ENCODE results near the gene JPT1. TPM values are rescaled to one million over a fixed set of nuclear protein-coding genes. Genes with fewer than 3 reads are reported as not detected.

JPT1 gene
- total and polyA plus RNA-seq, 2 experiments from 2014 or later, result 278 to 903 TPM

- TF ChIP-seq ZNF462 (CRISPR knock-in tag; IDR thresholded peaks at IDR 0.05), result no peak
Measured at GRCh38 chr17:75103601-75104554, 50.4 kb downstream of the JPT1 start (continued).

- Histone ChIP-seq H3K9me2 (ENCODE audit: insufficient read depth) (no peaks in the 10 kb centered on the region), H4K20me1 (replicated peaks; ENCODE audit: insufficient read depth) (no peaks in the 10 kb centered on the region), H3K4me3 (no peak overlapping the region), H3K27ac (ENCODE audit: low read depth) (no peak overlapping the region; the same call in 1 of the 2 replicates), H3K4me1 (ENCODE audit: insufficient read depth) (peaks cover 5% of the 10 kb centered on the region), H3K4me2 (no peak overlapping the region), H3K36me3 (ENCODE audit: insufficient read depth) (no peaks in the 10 kb centered on the region), H3F3A (replicated peaks; ENCODE audit: low read depth) (peaks cover 9% of the 10 kb centered on the region; the same call in 1 of the 2 replicates), H3K27me3 (ENCODE audit: insufficient read depth) (no peaks in the 10 kb centered on the region), H3K79me2 (replicated peaks; ENCODE audit: insufficient read depth) (no peaks in the 10 kb centered on the region), H2AFZ (no peak overlapping the region)
- Mint-ChIP-seq H3K9me3 (no peaks in the 10 kb centered on the region), H3K27ac (peak overlapping the region; percentile 39), H3K4me3 (no peak overlapping the region), H3K36me3 (ENCODE audit: low read depth) (peaks cover 24% of the 10 kb centered on the region), H3K27me3 (ENCODE audit: insufficient read depth, low read depth, poor library complexity) (peaks cover 15% of the 10 kb centered on the region), H3K4me1 (peaks cover 14% of the 10 kb centered on the region)
- ATAC-seq (peak; percentile 8; the same call in 1 of the 3 replicates), DNase-seq (ENCODE audit: low spot score) (peak; percentile 37)
- TF ChIP-seq ZNF331 (CRISPR knock-in tag; IDR thresholded peaks at IDR 0.05; ENCODE audit: low read depth), result no peak
- TF ChIP-seq EZH2 (IDR thresholded peaks at IDR 0.05; ENCODE audit: low read depth, unreplicated experiment), result no peak
Measured at GRCh38 chr17:75102385-75102821, 51.9 kb downstream of the JPT1 start.
